ENCODE measurements around the gene KCTD1. TPM values are rescaled to one million over a fixed set of nuclear protein-coding genes. Genes with fewer than 3 reads are reported as not detected.

Gene KCTD1
- total and polyA plus RNA-seq, 8 donors: 4.3 to 16.8 (median 8.1) TPM

DNA sequence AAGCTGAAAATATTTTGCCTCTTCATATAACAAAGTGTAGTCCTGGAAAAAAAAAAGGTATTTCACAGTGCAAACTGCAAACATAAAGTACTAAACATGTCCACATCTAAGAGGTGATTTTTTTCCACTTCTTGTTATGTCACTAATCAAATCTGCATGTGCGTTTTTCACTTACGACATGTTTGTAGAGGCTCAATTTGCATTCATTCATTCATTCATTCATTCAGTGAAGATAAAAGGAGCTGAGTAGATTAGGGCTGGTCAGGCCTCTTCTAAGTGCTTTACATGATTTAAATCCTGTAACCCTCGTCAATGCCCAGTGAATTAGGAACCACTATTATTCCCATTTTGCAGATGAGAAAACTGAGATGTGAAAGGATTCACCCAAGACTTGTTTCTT is 88.5 kb downstream of the KCTD1 start:
- intact Hi-C loops (cut with DNase I): no loop called here
- DNase-seq (no peak), ATAC-seq (no peak), FAIRE-seq (no peak)
- WGBS, 2 donors: 94 to 96% methylated on average over 3 of the region's 3 CpGs
- H3K4me1 ChIP-seq: peaks cover 0 to 8% (median 5%) of the 10 kb centered on the region in 3 donors
- H3K36me3 ChIP-seq: no peaks in the 10 kb centered on the region
- no peak overlapping the region for H3K4me3 ChIP-seq
- no peaks in the 10 kb centered on the region for H3K9me3 ChIP-seq
- no peaks in the 10 kb centered on the region for H3K27me3 ChIP-seq
- no peak for TF ChIP-seq CTCF (IDR thresholded peaks at IDR 0.05)
- no peak overlapping the region for H3K27ac ChIP-seq

DNA sequence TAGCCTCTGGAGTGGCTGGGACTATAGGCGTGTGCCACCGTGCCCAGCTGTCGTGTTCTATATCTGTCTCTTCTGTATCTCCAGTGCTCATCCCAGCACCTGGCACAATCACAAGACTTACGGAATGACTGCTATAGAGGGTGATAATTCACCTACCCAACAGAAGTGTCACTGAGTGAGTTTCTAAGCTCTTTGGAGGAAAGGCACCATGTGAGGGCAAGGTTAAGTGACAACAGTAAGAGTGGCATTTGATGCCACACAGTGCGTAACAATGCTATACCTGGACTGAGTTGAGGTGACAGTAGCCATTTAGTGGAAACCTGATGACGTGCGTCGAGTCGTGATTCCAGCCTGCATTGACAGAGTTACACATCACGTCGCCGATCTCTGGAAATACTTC is 89.0 kb downstream of the KCTD1 start:
- peaks cover 0 to 8% (median 5%) of the 10 kb centered on the region in 3 donors for H3K4me1 ChIP-seq
- DNase-seq (no peak), ATAC-seq (no peak), FAIRE-seq (no peak)
- intact Hi-C loops (cut with DNase I): no loop called here
- no peaks in the 10 kb centered on the region for H3K9me3 ChIP-seq
- no peak overlapping the region for H3K27ac ChIP-seq
- TF ChIP-seq CTCF (IDR thresholded peaks at IDR 0.05): no peak
- no peaks in the 10 kb centered on the region for H3K36me3 ChIP-seq
- 97% methylated on average over 12 of the region's 12 CpGs for WGBS, 2 donors
- no peak overlapping the region for H3K4me3 ChIP-seq
- H3K27me3 ChIP-seq: no peaks in the 10 kb centered on the region

DNA sequence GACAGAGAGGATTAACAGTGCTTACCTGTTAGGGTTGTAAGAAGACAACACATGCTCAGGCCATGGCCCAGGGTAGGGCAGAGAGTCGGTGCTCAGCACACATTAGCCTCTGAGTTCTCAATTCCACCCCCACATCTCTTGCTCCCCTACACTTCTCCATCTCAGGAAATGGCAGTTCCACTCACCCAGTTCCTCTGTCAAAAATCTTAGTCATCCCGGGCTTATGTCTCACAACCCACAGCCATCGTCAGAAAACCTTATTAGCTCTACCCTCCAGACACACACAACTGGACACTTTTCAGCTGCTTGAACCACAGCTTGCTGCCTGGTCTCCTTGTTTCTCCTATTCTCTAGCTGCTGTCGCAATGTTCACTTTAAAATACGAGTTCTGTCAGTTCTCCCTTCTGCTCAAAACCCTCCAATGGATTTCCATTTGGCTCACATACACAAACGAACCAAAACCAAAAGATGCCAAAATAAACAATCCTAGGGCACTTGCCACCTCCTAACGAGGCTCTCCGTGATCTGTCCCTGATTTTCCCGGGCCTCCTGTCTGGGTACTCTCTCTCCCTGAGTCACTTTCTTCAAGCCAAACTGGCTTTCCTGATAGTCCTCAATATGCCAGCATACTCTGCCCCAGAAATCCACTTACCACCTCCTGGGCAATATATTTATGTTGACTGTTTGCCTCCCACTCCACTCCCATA is 89.7 kb downstream of the KCTD1 start:
- TF ChIP-seq CTCF (IDR thresholded peaks at IDR 0.05): no peak
- Histone ChIP-seq H3K4me1 (peaks cover 0 to 8% (median 5%) of the 10 kb centered on the region in 3 donors), H3K27ac (no peak overlapping the region), H3K27me3 (no peaks in the 10 kb centered on the region), H3K36me3 (no peaks in the 10 kb centered on the region), H3K4me3 (no peak overlapping the region), H3K9me3 (no peaks in the 10 kb centered on the region)
- intact Hi-C loops (cut with DNase I): no loop called here
- no peak for ATAC-seq
- WGBS, 2 donors: 62 to 69% methylated on average over 9 of the region's 9 CpGs
- FAIRE-seq: no peak
- no peak for DNase-seq

- no peaks in the 10 kb centered on the region for H3K27me3 ChIP-seq
- intact Hi-C loops (cut with DNase I): no loop called here
- no peak overlapping the region for H3K4me3 ChIP-seq
- no peak for FAIRE-seq
- H3K9me3 ChIP-seq: no peaks in the 10 kb centered on the region
- peaks cover 0 to 8% (median 5%) of the 10 kb centered on the region in 3 donors for H3K4me1 ChIP-seq
- H3K27ac ChIP-seq: no peak overlapping the region
- no peak for TF ChIP-seq CTCF (IDR thresholded peaks at IDR 0.05)
- H3K36me3 ChIP-seq: no peaks in the 10 kb centered on the region
- DNase-seq: no peak
- 85 to 89% methylated on average over 22 of the region's 22 CpGs for WGBS, 2 donors
- no peak for ATAC-seq
Observed at GRCh38 chr18:26457611-26458353, 90.6 kb downstream of the KCTD1 start.

GRCh38 chr18:26457195-26457594 is 91.2 kb downstream of the KCTD1 start:
- Histone ChIP-seq H3K27ac (no peak overlapping the region), H3K36me3 (no peaks in the 10 kb centered on the region), H3K4me3 (no peak overlapping the region), H3K4me1 (peaks cover 0 to 8% (median 5%) of the 10 kb centered on the region in 3 donors), H3K9me3 (no peaks in the 10 kb centered on the region), H3K27me3 (no peaks in the 10 kb centered on the region)
- 90 to 95% methylated on average over 4 of the region's 4 CpGs for WGBS, 2 donors
- DNase-seq: no peak
- no peak for TF ChIP-seq CTCF (IDR thresholded peaks at IDR 0.05)
- FAIRE-seq: no peak
- intact Hi-C loops (cut with DNase I): no loop called here
- no peak for ATAC-seq

Measured in pancreas (tissue), 10 donors.